Neural progenitor cell (in vitro differentiated cells): Measurements from ENCODE around the gene TTC9. TPM values are rescaled to one million over a fixed set of nuclear protein-coding genes. Genes with fewer than 3 reads are reported as not detected.

Experiments
- DNase-seq: peaks from one replicate; pipeline ENCODE4 v3.0.0-alpha.2; 2016; ENCODE audit warnings: low spot score
- H2AFZ ChIP-seq: fragments of 200-600 bp; sonication (generic); replicated peaks from 2 replicates; pipeline ENCODE4 v1.6.1; 2016; ENCODE audit warnings: antibody characterized with exemption
- H3F3A ChIP-seq: fragments of 200-600 bp; sonication (generic); 2 replicates; pipeline ENCODE4 v1.6.1; 2016; ENCODE audit warnings: antibody characterized with exemption, low read depth
- H3K27ac ChIP-seq: fragments of 200-600 bp; sonication (generic); 2 replicates; pipeline ENCODE4 v1.5.1; 2016; ENCODE audit warnings: mild to moderate bottlenecking
- H3K27me3 ChIP-seq: fragments of 200-600 bp; sonication (generic); 2 replicates; pipeline ENCODE4 v1.6.1; 2016; ENCODE audit warnings: mild to moderate bottlenecking, moderate library complexity
- H3K36me3 ChIP-seq: fragments of 200-600 bp; sonication (generic); 2 replicates; pipeline ENCODE4 v1.5.1; 2016
- H3K4me1 ChIP-seq: fragments of 200-600 bp; sonication (generic); 2 replicates; pipeline ENCODE4 v1.6.1; 2016; ENCODE audit warnings: mixed run types
- H3K4me2 ChIP-seq: fragments of 200-600 bp; sonication (generic); 2 replicates; pipeline ENCODE4 v1.6.1; 2016
- H3K4me3 ChIP-seq: fragments of 200-600 bp; sonication (generic); 2 replicates; pipeline ENCODE4 v1.5.1; 2016
- H3K79me2 ChIP-seq: fragments of 200-600 bp; sonication (generic); 2 replicates; pipeline ENCODE4 v1.6.1; 2016; ENCODE audit warnings: low read depth
- H3K9ac ChIP-seq: fragments of 200-600 bp; sonication (generic); 2 replicates; pipeline ENCODE4 v1.6.1; 2016
- H3K9me3 ChIP-seq: fragments of 200-600 bp; sonication (generic); 2 replicates; pipeline ENCODE4 v1.5.1; 2016; ENCODE audit warnings: low read depth
- H4K20me1 ChIP-seq: fragments of 200-600 bp; sonication (generic); 2 replicates; pipeline ENCODE4 v1.6.1; 2016; ENCODE audit warnings: low read depth
- H3K27ac Mint-ChIP-seq: 3 replicates; pipeline ENCODE4 v1.8.0; 2021; ENCODE audit warnings: mixed read lengths
- H3K27me3 Mint-ChIP-seq: 2 replicates; pipeline ENCODE4 v1.8.0; 2022; ENCODE audit warnings: low read depth, mild to moderate bottlenecking, inconsistent platforms, moderate library complexity, mixed read lengths; ENCODE audit not compliant: insufficient read depth
- H3K36me3 Mint-ChIP-seq: 3 replicates; pipeline ENCODE4 v1.8.0; 2021; ENCODE audit warnings: mixed read lengths
- H3K4me1 Mint-ChIP-seq: 3 replicates; pipeline ENCODE4 v1.8.0; 2021; ENCODE audit warnings: mixed read lengths
- H3K4me3 Mint-ChIP-seq: 3 replicates; pipeline ENCODE4 v1.8.0; 2021; ENCODE audit warnings: mild to moderate bottlenecking, moderate library complexity, mixed read lengths
- H3K9me3 Mint-ChIP-seq: 3 replicates; pipeline ENCODE4 v1.8.0; 2020; ENCODE audit warnings: mixed read lengths
- CTCF ChIP-seq: fragments of 200-600 bp; sonication (generic); IDR thresholded peaks from 2 replicates; pipeline ENCODE4 v1.5.1; 2017; ENCODE audit warnings: antibody characterized with exemption, mild to moderate bottlenecking
- EZH2 ChIP-seq: fragments of 200-600 bp; sonication (generic); IDR thresholded peaks from 2 replicates; pipeline ENCODE4 v1.6.1; 2017; ENCODE audit warnings: antibody characterized with exemption, mild to moderate bottlenecking, moderate library complexity
- EZH2phosphoT487 ChIP-seq: fragments of 200-600 bp; sonication (generic); IDR thresholded peaks from 2 replicates; pipeline ENCODE4 v1.6.1; 2017; ENCODE audit warnings: antibody characterized with exemption
- total RNA-seq: library from RNA; depleted of rRNA; stranded (reverse); fragments of >200 nt; gene quantifications from 2 replicates; pipeline ENCODE4 v1.2.3, GENCODE V29; 2015; ENCODE audit warnings: low replicate concordance

Gene TTC9
- total RNA-seq, 1 donor from 2014 or later = 3.5 TPM

- no peaks in the 10 kb centered on the region for H3K79me2 ChIP-seq
- DNase-seq = no peak
- no peaks in the 10 kb centered on the region for H3K27me3 Mint-ChIP-seq
- H3K9me3 ChIP-seq = no peaks in the 10 kb centered on the region
- H4K20me1 ChIP-seq = no peaks in the 10 kb centered on the region
- no peak overlapping the region for H3K9ac ChIP-seq
- H3K36me3 ChIP-seq = no peaks in the 10 kb centered on the region
- H3K27ac ChIP-seq = no peak overlapping the region
- no peak overlapping the region for H3K4me2 ChIP-seq
- H3K4me1 ChIP-seq = peaks cover 13% of the 10 kb centered on the region
- no peak overlapping the region for H3K27ac Mint-ChIP-seq
- no peak for TF ChIP-seq EZH2
- no peak for TF ChIP-seq CTCF
- no peak for TF ChIP-seq EZH2phosphoT487
- no peak overlapping the region for H2AFZ ChIP-seq
- no peaks in the 10 kb centered on the region for H3K27me3 ChIP-seq
- H3K9me3 Mint-ChIP-seq = no peaks in the 10 kb centered on the region
- peaks cover 32% of the 10 kb centered on the region for H3K4me1 Mint-ChIP-seq
- no peak overlapping the region for H3K4me3 ChIP-seq
- H3F3A ChIP-seq = peaks cover 6% of the 10 kb centered on the region
- peaks cover 22% of the 10 kb centered on the region for H3K36me3 Mint-ChIP-seq
- no peak overlapping the region for H3K4me3 Mint-ChIP-seq
These were observed 9.8 kb downstream of the TTC9 start for GRCh38 chr14:70651522-70651921.

GRCh38 chr14:70652871-70653270 is 11.2 kb downstream of the TTC9 start:
- Histone ChIP-seq H3F3A (peaks cover 6% of the 10 kb centered on the region), H2AFZ (no peak overlapping the region), H3K27ac (no peak overlapping the region), H3K4me1 (peaks cover 5% of the 10 kb centered on the region), H3K9me3 (no peaks in the 10 kb centered on the region), H3K4me3 (no peak overlapping the region), H3K27me3 (no peaks in the 10 kb centered on the region), H3K79me2 (no peaks in the 10 kb centered on the region), H4K20me1 (no peaks in the 10 kb centered on the region), H3K4me2 (no peak overlapping the region), H3K9ac (no peak overlapping the region), H3K36me3 (no peaks in the 10 kb centered on the region)
- H3K4me3 Mint-ChIP-seq = no peak overlapping the region
- TF ChIP-seq EZH2phosphoT487 (no peak), CTCF (no peak), EZH2 (no peak)
- no peak for DNase-seq
- H3K4me1 Mint-ChIP-seq = peaks cover 29% of the 10 kb centered on the region
- H3K27ac Mint-ChIP-seq = no peak overlapping the region
- H3K36me3 Mint-ChIP-seq = peaks cover 23% of the 10 kb centered on the region
- no peaks in the 10 kb centered on the region for H3K27me3 Mint-ChIP-seq
- no peaks in the 10 kb centered on the region for H3K9me3 Mint-ChIP-seq

GRCh38 chr14:70653662-70654061 is 11.9 kb downstream of the TTC9 start:
- Histone ChIP-seq H3K36me3 (no peaks in the 10 kb centered on the region), H3K9me3 (no peaks in the 10 kb centered on the region), H3K4me3 (no peak overlapping the region), H3K9ac (no peak overlapping the region), H3K27ac (no peak overlapping the region), H2AFZ (no peak overlapping the region), H3K27me3 (no peaks in the 10 kb centered on the region), H3K79me2 (no peaks in the 10 kb centered on the region), H3K4me2 (no peak overlapping the region), H4K20me1 (no peaks in the 10 kb centered on the region), H3F3A (peaks cover 6% of the 10 kb centered on the region), H3K4me1 (peaks cover 5% of the 10 kb centered on the region)
- no peak for TF ChIP-seq CTCF
- Mint-ChIP-seq H3K9me3 (no peaks in the 10 kb centered on the region), H3K27me3 (no peaks in the 10 kb centered on the region), H3K27ac (no peak overlapping the region), H3K4me3 (no peak overlapping the region), H3K36me3 (peaks cover 23% of the 10 kb centered on the region), H3K4me1 (peaks cover 29% of the 10 kb centered on the region)
- DNase-seq = no peak

GRCh38 chr14:70654632-70655031 is 12.9 kb downstream of the TTC9 start:
- peaks cover 5% of the 10 kb centered on the region for H3K4me1 ChIP-seq

More at GRCh38 chr14:70654632-70655031, 12.9 kb downstream of the TTC9 start:
- Mint-ChIP-seq H3K36me3 (peaks cover 23% of the 10 kb centered on the region), H3K27me3 (no peaks in the 10 kb centered on the region), H3K4me1 (peaks cover 29% of the 10 kb centered on the region), H3K4me3 (no peak overlapping the region), H3K27ac (no peak overlapping the region), H3K9me3 (no peaks in the 10 kb centered on the region)
- H3K27ac ChIP-seq = no peak overlapping the region
- H3F3A ChIP-seq = peaks cover 6% of the 10 kb centered on the region
- no peak overlapping the region for H3K4me2 ChIP-seq
- no peaks in the 10 kb centered on the region for H3K79me2 ChIP-seq
- H3K27me3 ChIP-seq = no peaks in the 10 kb centered on the region
- DNase-seq = no peak
- H3K9me3 ChIP-seq = no peaks in the 10 kb centered on the region
- TF ChIP-seq EZH2phosphoT487 = no peak
- TF ChIP-seq CTCF = no peak
- no peak for TF ChIP-seq EZH2
- no peak overlapping the region for H2AFZ ChIP-seq
- no peaks in the 10 kb centered on the region for H3K36me3 ChIP-seq
- H3K9ac ChIP-seq = no peak overlapping the region
- H3K4me3 ChIP-seq = no peak overlapping the region
- no peaks in the 10 kb centered on the region for H4K20me1 ChIP-seq
